Activated T-cell treated with anti-CD3 and anti-CD28 coated beads, Interleukin-2, amount 50 U/mL, for 1 hour (primary cell): ENCODE measurements around the gene PYGL.
"Not testable (repeated sequence)": the region's sequence is repeated elsewhere in the genome, so short reads cannot be mapped to it uniquely, and the experiment has no call there.

ENCODE experiments used
- DNase-seq: peaks from one replicate; pipeline ENCODE4 v3.0.0-alpha.2; 2020

The PYGL gene

GRCh38 chr14:50954811-50955372 lies 10.6 kb upstream of the PYGL start:
- DNase-seq: no peak

DNA sequence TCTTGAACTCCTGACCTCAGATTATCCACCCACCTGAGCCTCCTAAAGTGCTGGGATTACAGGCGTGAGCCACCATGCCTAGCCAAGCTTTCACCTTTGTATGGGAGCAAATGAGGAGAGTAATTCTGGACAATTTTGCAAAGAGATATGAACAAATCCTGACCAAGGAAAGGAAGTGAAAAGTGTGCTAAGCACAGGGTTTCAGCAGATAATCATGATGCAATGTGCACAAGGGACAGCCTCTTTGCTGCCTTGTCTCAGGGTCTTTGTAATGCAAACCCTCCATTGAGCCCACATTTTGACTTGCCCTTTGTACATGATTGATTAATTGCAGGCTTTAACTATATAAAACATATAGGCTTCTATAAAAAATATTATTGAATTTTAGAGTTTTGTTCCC lies 9.2 kb upstream of the PYGL start:
- no peak for DNase-seq

DNA sequence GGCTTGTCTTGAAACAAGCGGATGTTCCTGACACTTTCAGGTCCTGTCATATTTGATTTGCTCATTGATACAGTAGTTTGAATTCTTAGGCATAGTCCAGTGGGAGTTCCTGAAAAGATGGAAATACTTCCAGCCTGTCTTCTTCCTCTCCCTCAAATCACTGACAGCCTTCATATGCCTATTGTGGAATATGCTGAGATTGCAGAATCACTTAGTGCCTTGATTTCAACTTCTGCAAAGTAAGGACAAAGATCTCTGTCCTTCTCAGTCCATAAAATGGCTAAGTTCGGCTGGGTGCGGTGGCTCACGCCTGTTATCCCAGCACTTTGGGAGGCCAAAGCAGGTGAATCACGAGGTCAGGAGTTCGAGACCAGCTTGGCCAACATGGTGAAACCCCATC lies 6.7 kb upstream of the PYGL start:
- no peak for DNase-seq

- DNase-seq: no peak
Measured at GRCh38 chr14:50948205-50948604, 3.9 kb upstream of the PYGL start.

DNA sequence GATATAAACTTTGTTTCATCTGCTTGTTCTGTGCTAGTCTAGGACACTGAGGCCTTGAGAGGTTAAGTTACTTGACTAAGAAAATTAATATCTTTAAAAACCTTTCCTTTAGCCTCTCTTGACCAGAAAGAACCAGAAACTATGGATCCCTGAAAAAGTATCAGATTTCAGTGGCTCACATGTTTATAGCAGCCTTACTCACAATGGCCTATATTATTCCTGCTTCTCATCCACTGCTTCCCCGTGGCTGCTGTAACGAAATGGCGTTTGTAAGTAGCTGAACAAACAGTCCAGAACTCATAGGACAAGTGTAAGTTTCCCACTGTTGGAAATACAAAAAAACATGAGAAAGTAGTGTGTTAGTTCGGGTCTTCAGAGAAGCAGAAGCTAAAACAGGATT lies 3.2 kb upstream of the PYGL start:
- DNase-seq: no peak

- no peak for DNase-seq
Measured at GRCh38 chr14:50946234-50946935, 2.1 kb upstream of the PYGL start.

DNA sequence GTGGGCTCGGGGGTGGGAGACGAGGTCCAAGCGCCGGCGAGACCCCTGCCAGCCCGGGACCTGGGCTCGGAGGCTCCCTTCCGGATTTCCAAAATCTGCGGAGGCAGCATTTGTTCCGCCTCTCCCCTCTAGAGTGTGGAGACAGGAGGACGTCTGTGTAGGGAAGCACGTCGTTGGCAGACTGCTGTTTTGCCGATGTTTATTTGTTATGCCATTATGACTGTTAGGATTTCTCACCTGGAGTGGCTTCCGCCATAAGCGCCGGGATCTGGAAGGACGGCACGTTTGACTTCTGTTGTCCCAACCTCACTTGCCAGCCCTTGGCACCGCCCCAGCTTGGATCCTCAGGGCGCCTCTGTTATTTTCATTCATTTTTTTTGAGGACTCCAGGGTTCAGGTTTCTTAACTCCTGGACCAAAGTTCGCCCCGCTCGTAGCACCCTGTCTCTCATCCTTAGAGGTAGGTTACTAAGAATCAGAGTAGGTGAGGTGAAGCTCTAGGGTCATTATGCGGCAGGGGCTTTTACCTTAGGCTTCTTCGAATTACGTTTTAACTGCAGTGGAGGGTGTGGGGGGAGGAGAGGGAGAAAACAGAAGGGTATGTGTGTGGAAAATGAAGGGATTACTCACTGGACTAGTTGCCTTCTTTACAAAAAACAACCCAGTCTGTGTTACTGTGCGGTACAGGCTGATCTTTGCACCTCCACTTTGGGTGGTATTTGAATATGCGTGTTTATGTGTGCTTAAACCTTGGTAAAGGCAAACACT lies 547 bp upstream of the PYGL start:
- no peak for DNase-seq

DNA sequence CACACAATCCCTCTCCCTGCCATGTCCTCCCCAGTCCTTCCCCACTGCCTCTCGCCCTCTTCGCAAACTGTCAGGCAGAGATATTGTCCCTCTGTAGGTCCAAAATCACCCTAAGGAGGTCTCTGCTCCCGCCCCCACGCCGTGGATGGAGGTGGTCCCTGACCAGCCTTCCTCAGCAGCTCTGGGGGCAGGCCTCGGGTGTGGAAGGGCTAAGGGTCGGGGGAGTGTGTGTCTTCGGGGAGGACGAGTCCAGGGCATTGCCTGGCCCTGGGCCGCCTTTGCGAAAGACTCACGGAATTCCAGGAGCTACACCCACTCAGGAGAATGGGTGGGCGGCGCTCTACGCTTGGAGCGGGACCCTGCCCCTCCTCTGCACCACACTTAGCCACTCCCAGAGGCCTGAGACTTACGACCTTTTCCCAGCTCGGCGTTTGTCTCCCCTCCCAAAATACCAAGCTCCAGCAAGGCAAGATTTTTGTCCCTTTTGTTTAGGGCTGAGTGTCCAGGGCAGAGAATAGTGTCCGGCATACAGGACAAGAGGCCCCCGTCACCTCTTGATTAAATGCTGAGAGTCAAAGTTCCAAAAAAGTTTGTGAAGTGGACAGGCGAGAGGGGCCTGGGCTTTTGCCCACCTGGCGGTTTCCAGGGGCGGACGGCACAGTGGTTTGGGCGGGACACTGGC lies 881 bp downstream of the PYGL start:
- DNase-seq: no peak

DNA sequence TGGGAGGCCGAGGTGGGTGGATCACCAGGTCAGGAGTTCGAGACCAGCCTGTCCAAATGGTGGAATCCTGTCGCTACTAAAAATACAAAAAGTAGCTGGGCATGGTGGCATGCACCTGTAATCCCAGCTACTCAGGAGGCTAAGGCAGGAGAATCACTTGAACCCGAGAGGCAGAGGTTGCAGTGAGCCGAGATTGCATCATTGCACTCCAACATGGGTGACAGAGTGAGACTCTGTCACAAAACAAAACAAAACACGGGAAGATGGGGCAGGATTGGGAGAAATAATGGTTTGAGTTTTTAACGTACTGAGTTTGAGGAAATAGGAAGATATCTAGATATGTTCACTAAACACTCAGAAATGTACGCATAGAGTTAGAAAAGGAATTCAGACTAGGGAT lies 2.6 kb downstream of the PYGL start:
- not testable (repeated sequence) for DNase-seq

DNA sequence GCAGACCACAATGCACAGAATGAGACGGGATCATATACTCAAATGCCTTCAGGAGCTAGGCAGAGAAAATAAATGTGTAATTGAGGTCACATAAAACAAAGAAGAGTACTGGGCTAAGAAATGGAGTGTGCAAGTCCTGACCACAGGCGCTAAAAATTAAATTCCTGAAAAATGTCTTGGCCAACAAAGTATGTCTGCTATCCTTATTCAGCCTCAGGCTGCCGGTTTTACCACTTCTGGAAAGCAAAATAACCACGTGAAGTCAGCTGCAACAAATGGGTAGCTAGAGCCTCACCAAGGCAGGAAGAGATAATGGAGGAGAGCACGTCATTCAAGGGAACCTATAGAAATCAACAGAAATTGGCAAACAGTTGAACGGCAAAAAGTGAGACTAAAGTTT lies 3.1 kb downstream of the PYGL start:
- no peak for DNase-seq

DNA sequence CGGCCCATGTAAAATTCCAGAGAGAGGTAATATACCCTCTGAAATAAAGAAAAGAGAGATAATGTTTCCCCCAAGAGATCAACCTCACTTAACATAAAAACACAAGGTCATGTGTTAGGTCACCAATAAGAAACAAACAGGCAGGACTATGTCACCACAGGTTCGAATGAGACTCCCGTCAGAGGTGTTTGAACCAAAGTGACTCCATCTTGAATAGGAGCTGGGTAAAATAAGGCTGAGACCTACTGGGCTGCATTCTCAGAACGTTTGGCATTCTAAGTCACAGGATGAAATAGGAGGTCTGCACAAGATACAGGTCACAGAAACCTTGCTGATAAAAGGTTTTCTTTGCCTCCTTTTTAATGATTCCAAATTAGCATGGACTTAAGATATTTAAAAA lies 6.5 kb downstream of the PYGL start:
- DNase-seq: no peak

DNA sequence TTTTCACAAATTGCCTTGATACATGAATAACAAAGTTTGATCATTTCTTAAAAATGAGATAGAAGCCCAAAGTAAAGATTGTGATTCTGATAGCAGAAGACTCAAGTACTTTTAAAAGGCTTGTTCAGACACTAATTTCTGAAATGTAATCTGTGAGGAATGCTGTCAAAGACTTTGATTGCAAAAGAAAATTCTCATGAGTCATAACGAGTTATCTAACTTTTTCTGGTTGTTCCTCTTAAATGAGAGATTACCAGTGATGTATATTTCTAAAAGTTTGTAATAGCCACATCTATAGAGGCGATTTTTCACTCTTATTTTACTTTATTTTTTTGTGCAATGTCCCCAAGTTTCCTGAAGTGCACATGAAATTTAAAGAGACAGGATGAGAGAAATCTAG lies 7.0 kb downstream of the PYGL start:
- DNase-seq: no peak

DNA sequence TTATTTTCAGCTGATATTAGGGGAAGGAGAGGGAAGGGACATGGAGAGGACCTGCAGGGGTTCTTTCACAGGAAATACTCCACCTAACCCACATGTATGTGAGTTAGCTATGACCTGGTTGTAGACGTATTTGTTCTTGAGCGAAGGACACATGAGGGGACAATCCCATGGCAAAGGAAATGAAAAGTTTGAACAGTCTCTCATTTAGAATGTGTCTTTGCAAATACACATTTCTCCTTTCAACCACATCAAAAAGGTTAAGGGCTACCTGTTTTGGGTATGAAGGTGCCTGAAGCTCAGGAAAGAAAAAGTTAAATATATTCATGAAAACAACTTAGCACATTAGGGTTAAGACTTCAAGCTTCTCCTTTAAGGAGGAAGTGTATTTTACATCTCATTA lies 7.4 kb downstream of the PYGL start:
- DNase-seq: no peak

DNA sequence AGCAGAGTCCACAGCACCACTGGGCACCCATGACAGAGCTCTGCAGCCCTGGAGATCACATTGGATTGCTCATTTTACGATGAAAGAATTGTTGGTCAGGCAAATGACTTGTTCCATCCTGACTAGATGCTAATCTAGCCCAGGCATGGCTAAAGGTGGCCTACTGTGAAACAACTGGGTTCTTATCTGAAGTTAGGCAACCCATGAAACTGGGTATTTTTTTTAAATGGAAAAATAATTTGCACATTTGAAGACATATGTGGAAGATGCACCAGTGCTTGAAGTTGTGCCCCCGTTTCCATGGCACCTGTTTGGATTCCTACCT lies 8.3 kb downstream of the PYGL start:
- no peak for DNase-seq

DNA sequence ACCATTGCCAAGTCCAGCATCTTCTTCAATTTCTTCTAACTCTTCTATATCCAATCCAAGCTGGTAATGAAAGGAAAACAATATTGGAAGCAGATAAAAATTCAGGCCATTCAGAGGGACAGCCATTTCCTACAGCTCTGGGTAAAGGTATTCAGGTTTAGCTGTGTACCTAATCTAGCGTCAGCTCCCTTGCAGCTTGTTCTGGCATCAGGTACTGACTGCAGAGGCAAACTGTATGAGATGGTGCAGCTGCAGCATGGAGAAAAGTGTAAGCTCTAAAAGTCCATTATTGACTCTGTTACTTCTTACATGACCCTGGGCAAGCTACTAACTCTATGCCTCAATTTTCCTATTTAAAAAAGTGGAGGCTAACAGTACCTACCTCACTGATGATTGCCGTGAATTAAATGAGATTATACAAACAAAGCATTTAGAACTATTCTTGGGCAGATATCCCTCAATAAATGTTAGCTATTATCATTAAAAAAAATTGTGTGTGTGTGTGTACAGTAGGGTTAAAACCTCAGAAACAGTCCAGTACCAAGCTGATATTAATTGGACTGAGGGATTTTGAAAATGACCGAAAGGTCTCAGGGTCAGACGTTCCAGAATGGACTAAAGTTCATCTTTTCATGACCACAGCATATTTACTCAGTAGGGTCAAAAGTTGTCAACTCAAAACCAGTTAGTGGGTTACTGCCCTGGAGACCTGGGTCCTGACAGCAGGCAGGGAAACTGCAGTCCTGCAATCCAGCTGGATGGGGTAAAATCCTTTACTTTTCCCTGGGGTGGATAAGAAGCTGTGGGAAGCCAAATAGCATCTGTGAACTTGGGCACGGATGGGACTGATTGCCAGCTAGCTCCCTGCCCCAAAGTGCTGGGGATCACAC lies 8.9 kb downstream of the PYGL start:
- no peak for DNase-seq

DNA sequence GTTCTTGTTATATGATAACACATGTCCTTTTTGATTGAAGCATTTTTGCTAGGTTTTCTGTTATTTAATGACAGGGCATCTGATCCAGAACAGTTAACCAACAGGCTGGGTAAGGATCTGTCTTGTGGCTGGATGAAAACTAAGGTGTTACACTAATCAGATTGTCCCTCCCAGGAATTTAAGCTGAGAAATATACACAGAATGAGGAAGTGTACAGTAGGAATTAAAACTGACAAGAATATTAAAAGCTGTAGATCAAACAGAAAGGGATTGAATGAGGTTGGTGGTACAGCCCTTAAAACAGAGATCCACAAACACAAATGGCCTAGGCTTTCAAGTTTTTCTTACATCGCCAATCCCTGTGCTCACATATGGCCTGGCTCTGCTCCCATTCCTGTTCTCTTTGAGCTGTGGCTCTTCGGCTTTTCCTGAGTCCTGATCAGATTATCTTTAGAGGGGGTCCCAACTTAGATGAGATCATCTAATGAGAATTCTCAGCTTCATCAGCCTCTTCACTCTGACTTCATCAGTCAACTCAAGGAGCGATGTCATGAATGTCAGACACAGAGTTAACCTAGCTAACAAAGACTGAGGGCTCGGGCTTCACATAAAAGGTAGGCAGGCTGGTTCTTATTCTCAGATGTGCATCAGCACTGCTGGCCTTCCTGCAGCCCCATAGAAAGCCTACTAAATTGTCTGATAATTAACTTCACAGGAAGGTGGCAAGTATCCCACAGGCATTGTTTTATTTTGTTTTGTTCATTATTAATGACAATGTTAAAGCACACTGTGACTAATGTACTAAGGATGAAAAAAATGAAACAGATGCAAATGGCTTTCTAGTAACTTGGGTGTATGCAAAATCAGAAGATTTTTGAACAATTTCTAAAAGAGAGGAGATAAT lies 11.4 kb downstream of the PYGL start:
- DNase-seq: no peak

GRCh38 chr14:50932156-50932555 lies 12.1 kb downstream of the PYGL start:
- DNase-seq: no peak

GRCh38 chr14:50931559-50931958 lies 12.7 kb downstream of the PYGL start:
- no peak for DNase-seq

- DNase-seq: no peak
Measured at GRCh38 chr14:50929506-50929905, 14.8 kb downstream of the PYGL start.

GRCh38 chr14:50928002-50928635 lies 16.2 kb downstream of the PYGL start:
- no peak for DNase-seq

DNA sequence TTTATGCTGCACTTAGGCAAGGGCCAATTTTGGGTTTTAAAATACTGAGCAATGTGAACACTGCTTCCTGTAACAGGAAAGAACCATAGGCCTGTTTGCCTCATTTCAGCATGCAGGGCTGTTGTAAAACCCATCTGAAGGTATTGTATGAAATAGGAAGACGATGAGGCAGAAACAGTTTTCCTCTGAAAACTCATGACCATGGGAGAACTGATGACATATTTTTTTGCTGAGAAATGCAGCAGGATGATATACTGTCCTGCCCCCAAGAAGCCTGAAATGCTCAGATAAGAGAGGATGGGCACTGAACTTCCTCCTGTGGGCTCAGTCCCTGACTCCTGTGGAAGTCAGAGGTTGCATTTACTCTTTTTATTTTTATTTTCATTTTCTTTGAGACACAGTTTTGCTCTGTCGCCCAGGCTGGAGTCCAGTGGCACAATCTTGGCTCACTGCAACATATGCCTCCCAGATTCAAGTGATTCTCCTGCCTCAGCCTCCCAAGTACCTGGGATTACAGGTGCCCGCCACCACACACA lies 17.4 kb downstream of the PYGL start:
- no peak for DNase-seq
